ENCODE data around the gene MACROD2. TPM values are rescaled to one million over a fixed set of nuclear protein-coding genes. Genes with fewer than 3 reads are reported as not detected.

MACROD2 gene
- total and polyA plus RNA-seq, 2 of the 4 experiments (the other 2 are of a cell fraction): not detected

DNA sequence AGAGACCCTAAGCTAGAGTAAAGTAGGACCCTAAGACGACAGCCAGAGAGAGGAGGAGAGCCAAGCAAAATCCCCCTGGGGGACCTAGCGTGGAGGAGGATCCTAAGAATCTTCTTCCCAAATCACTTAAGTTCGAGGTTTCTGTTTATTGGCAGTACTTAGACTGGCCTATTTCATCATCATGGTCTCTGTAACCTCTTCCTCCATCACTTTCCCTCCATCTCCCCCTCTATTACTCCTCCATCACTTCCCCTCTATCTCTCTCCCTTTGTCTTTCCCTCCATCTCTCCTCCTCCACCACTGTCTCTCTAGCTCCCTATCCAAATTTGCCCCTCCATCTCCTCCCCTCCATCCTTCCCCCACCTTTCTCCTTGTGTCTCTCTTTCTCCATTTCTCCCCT, 1175.7 kb downstream of the MACROD2 start:
- ATAC-seq (ENCODE audit: low read depth): no peak
- Histone ChIP-seq H3K9me3 (ENCODE audit: control insufficient read depth, insufficient read depth, low read length) (peaks cover 11% of the 10 kb centered on the region), H2BK20ac (ENCODE audit: low read depth, low read length) (no peak overlapping the region), H2AFZ (replicated peaks; ENCODE audit: low read length, poor library complexity) (no peak overlapping the region), H3K4me3 (ENCODE audit: insufficient read depth, low read depth, low read length) (no peak overlapping the region), H3K4ac (ENCODE audit: low read depth, low read length) (no peak overlapping the region), H3K9ac (ENCODE audit: low read depth, low read length) (no peak overlapping the region), H3K14ac (replicated peaks; ENCODE audit: low read depth, low read length) (no peak overlapping the region), H3K9me1 (ENCODE audit: insufficient read depth, low read length) (no peaks in the 10 kb centered on the region), H3K4me1 (ENCODE audit: control insufficient read depth, insufficient read depth, low read length) (no peaks in the 10 kb centered on the region), H3K79me1 (ENCODE audit: low read depth in 1 of 2, low read length in 2 of 2) (no peaks in the 10 kb centered on the region), H4K91ac (ENCODE audit: insufficient read depth, low read depth, low read length) (no peak overlapping the region), H2BK120ac (ENCODE audit: low read depth, low read length) (no peak overlapping the region), H3K36me3 (ENCODE audit: control insufficient read depth, insufficient read depth, low read length) (no peaks in the 10 kb centered on the region), H3K18ac (ENCODE audit: low read depth, low read length) (no peak overlapping the region), H2BK15ac (ENCODE audit: low read depth, low read length) (no peak overlapping the region), H3K27me3 (ENCODE audit: control insufficient read depth, insufficient read depth, low read length) (no peaks in the 10 kb centered on the region), H3K56ac (ENCODE audit: extremely low read depth, insufficient read depth, low read length) (no peak overlapping the region), H3K4me2 (ENCODE audit: low read depth, low read length) (no peak overlapping the region), H4K5ac (ENCODE audit: low read depth, low read length) (no peak overlapping the region), H2BK5ac (ENCODE audit: low read depth, low read length, poor library complexity, severe bottlenecking) (no peak overlapping the region), H4K20me1 (ENCODE audit: insufficient read depth, low read length) (no peaks in the 10 kb centered on the region), H2AK9ac (replicated peaks; ENCODE audit: low read depth, low read length, poor library complexity) (no peak overlapping the region), H3K27ac (ENCODE audit: insufficient read depth, low read length) (no peak overlapping the region), H2AK5ac (ENCODE audit: low read depth, low read length) (no peak overlapping the region), H4K8ac (ENCODE audit: low read depth in 2 of 2, low read length in 2 of 2) (no peak overlapping the region), H3K23ac (ENCODE audit: low read depth, low read length) (no peak overlapping the region)
- intact Hi-C loops (cut with micrococcal nuclease) (no loop called here), dilution Hi-C loops (cut with HindIII; ENCODE audit: low sequenced_read_pairs, unreplicated experiment) (no loop called here), in situ Hi-C loops (cut with MboI; ENCODE audit: low sequenced_read_pairs) (no loop called here)
- 31% methylated on average over 3 of the region's 3 CpGs; no CpG with 5 or more reads in 1 of the 2 experiments for WGBS, 2 experiments (ENCODE audit: extremely low coverage in 2 of 2, insufficient read length in 1 of 2)
- ChIA-PET POLR2A (ENCODE audit: unreplicated experiment) (no interaction called here), CTCF (no interaction called here)
- no TSS peak for BruUV-seq (replicated peaks)
- TF ChIP-seq MAZ (IDR thresholded peaks at IDR 0.05; ENCODE audit: borderline replicate concordance, low read depth, low read length) (no peak), BHLHE40 (IDR thresholded peaks at IDR 0.05; ENCODE audit: low read depth, low read length) (no peak), SMC3 (IDR thresholded peaks at IDR 0.05; ENCODE audit: low read depth, low read length) (no peak), ELK1 (IDR thresholded peaks at IDR 0.05; ENCODE audit: borderline replicate concordance, low read depth, low read length) (no peak), RCOR1 (IDR thresholded peaks at IDR 0.05; ENCODE audit: insufficient replicate concordance, low read length) (no peak), RAD21 (IDR thresholded peaks at IDR 0.05; ENCODE audit: low read length) (no peak), NFE2L2 (IDR thresholded peaks at IDR 0.05; ENCODE audit: low read depth, low read length) (no peak), MXI1 (IDR thresholded peaks at IDR 0.05; ENCODE audit: borderline replicate concordance, low read depth, low read length) (no peak), CHD1 (IDR thresholded peaks at IDR 0.05; ENCODE audit: low read depth, low read length) (no peak), POLR2A (IDR thresholded peaks at IDR 0.05; ENCODE audit: low read depth, low read length) (no peak), RFX5 (IDR thresholded peaks at IDR 0.05; ENCODE audit: low read depth, low read length) (no peak), MAFK (IDR thresholded peaks at IDR 0.05; ENCODE audit: low read depth, low read length) (no peak), CEBPB (IDR thresholded peaks at IDR 0.05; ENCODE audit: low read depth, low read length) (no peak), FOS (IDR thresholded peaks at IDR 0.05; ENCODE audit: low read depth, low read length) (no peak)
- TF ChIP-seq, protein P1, sequence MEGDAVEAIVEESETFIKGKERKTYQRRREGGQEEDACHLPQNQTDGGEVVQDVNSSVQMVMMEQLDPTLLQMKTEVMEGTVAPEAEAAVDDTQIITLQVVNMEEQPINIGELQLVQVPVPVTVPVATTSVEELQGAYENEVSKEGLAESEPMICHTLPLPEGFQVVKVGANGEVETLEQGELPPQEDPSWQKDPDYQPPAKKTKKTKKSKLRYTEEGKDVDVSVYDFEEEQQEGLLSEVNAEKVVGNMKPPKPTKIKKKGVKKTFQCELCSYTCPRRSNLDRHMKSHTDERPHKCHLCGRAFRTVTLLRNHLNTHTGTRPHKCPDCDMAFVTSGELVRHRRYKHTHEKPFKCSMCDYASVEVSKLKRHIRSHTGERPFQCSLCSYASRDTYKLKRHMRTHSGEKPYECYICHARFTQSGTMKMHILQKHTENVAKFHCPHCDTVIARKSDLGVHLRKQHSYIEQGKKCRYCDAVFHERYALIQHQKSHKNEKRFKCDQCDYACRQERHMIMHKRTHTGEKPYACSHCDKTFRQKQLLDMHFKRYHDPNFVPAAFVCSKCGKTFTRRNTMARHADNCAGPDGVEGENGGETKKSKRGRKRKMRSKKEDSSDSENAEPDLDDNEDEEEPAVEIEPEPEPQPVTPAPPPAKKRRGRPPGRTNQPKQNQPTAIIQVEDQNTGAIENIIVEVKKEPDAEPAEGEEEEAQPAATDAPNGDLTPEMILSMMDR (conservative IDR thresholded peaks at IDR 0.05; ENCODE audit: low read depth, low read length): no peak
- TF ChIP-seq, protein P2, sequence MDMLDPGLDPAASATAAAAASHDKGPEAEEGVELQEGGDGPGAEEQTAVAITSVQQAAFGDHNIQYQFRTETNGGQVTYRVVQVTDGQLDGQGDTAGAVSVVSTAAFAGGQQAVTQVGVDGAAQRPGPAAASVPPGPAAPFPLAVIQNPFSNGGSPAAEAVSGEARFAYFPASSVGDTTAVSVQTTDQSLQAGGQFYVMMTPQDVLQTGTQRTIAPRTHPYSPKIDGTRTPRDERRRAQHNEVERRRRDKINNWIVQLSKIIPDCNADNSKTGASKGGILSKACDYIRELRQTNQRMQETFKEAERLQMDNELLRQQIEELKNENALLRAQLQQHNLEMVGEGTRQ (IDR thresholded peaks at IDR 0.05; ENCODE audit: low read depth, low read length): no peak
- no peak for DNase-seq

Data from IMR-90 (cell line).